H9 (cell line): ENCODE data around the gene CCDC142. TPM values are rescaled to one million over a fixed set of nuclear protein-coding genes. Genes with fewer than 3 reads are reported as not detected.
A peak's percentile ranks its signal among the peaks of the same experiment; 100 is the strongest.

ENCODE experiments used
- DNase-seq: peaks from one replicate; pipeline ENCODE4 v3.0.0-alpha.2; 2017
- H2AFZ ChIP-seq: one replicate; pipeline ENCODE4 v1.6.1; 2013; ENCODE audit warnings: mild to moderate bottlenecking, low read length, control low read depth, moderate library complexity
- H2AK5ac ChIP-seq: 2 replicates; pipeline ENCODE4 v1.6.1; 2013; ENCODE audit warnings: low read length, control low read depth, mixed read lengths; ENCODE audit not compliant: insufficient read length
- H2BK120ac ChIP-seq: one replicate; pipeline ENCODE4 v1.6.1; 2013; ENCODE audit warnings: low read depth, mild to moderate bottlenecking, low read length, control low read depth, inconsistent platforms; ENCODE audit not compliant: poor library complexity, severe bottlenecking
- H2BK12ac ChIP-seq: 2 replicates; pipeline ENCODE4 v1.6.1; 2013; ENCODE audit warnings: low read length, control low read depth, mixed read lengths, low read depth; ENCODE audit not compliant: insufficient read length
- H2BK15ac ChIP-seq: 2 replicates; pipeline ENCODE4 v1.6.1; 2013; ENCODE audit warnings: low read depth, low read length, control low read depth
- H2BK20ac ChIP-seq: one replicate; pipeline ENCODE4 v1.6.1; 2013; ENCODE audit warnings: low read depth, mild to moderate bottlenecking, low read length, control low read depth, inconsistent platforms; ENCODE audit not compliant: poor library complexity, severe bottlenecking
- H2BK5ac ChIP-seq: 2 replicates; pipeline ENCODE4 v1.6.1; 2013; ENCODE audit warnings: low read length, control low read depth, mixed read lengths; ENCODE audit not compliant: insufficient read length
- H3K14ac ChIP-seq: 2 replicates; pipeline ENCODE4 v1.6.1; 2013; ENCODE audit warnings: low read length, control low read depth; ENCODE audit not compliant: insufficient read depth
- H3K18ac ChIP-seq: 2 replicates; pipeline ENCODE4 v1.6.1; 2013; ENCODE audit warnings: low read depth, mild to moderate bottlenecking, mixed read lengths, low read length, control low read depth; ENCODE audit not compliant: insufficient read length
- H3K23ac ChIP-seq: 2 replicates; pipeline ENCODE4 v1.6.1; 2013; ENCODE audit warnings: low read length, control low read depth, mixed read lengths, low read depth; ENCODE audit not compliant: insufficient read length
- H3K23me2 ChIP-seq: 2 replicates; pipeline ENCODE4 v1.6.1; 2013; ENCODE audit warnings: low read depth, mild to moderate bottlenecking, mixed read lengths, low read length, control low read depth; ENCODE audit not compliant: insufficient read length, poor library complexity, severe bottlenecking
- H3K27ac ChIP-seq: 2 replicates; pipeline ENCODE4 v1.5.1; 2013; ENCODE audit warnings: low read length, control low read depth, mixed read lengths, low read depth; ENCODE audit not compliant: insufficient read length
- H3K27me3 ChIP-seq: 2 replicates; pipeline ENCODE4 v1.6.1; 2013; ENCODE audit warnings: low read length, control low read depth, inconsistent platforms; ENCODE audit not compliant: insufficient read depth
- H3K4ac ChIP-seq: 2 replicates; pipeline ENCODE4 v1.6.1; 2013; ENCODE audit warnings: low read depth, mild to moderate bottlenecking, control low read depth, inconsistent platforms, low read length, moderate library complexity
- H3K4me1 ChIP-seq: 2 replicates; pipeline ENCODE4 v1.6.1; 2013; ENCODE audit warnings: low read length, control low read depth, inconsistent platforms; ENCODE audit not compliant: insufficient read depth
- H3K4me2 ChIP-seq: 2 replicates; pipeline ENCODE4 v1.6.1; 2013; ENCODE audit warnings: low read length, control low read depth, mixed read lengths; ENCODE audit not compliant: insufficient read length, insufficient read depth
- H3K56ac ChIP-seq: 2 replicates; pipeline ENCODE4 v1.6.1; 2013; ENCODE audit warnings: low read depth, mild to moderate bottlenecking, mixed read lengths, low read length, control low read depth; ENCODE audit not compliant: insufficient read length
- H3K79me1 ChIP-seq: 2 replicates; pipeline ENCODE4 v1.6.1; 2013; ENCODE audit warnings: low read depth, mild to moderate bottlenecking, moderate library complexity, low read length, control low read depth, inconsistent platforms; ENCODE audit not compliant: insufficient read depth, poor library complexity, severe bottlenecking
- H3K79me2 ChIP-seq: 2 replicates; pipeline ENCODE4 v1.6.1; 2013; ENCODE audit warnings: low read length, control low read depth, inconsistent platforms; ENCODE audit not compliant: insufficient read depth
- H3K9ac ChIP-seq: 2 replicates; pipeline ENCODE4 v1.6.1; 2013; ENCODE audit warnings: low read length, control low read depth, mixed read lengths; ENCODE audit not compliant: insufficient read length; ENCODE audit errors: extremely low read depth
- H3K9me3 ChIP-seq: one replicate; pipeline ENCODE4 v1.6.1; 2013; ENCODE audit warnings: low read depth, low read length, inconsistent platforms; ENCODE audit not compliant: control insufficient read depth
- H3T11ph ChIP-seq: one replicate; pipeline ENCODE4 v1.6.1; 2013; ENCODE audit warnings: mild to moderate bottlenecking, low read length, control low read depth, inconsistent platforms
- H4K20me1 ChIP-seq: one replicate; pipeline ENCODE4 v1.6.1; 2013; ENCODE audit not compliant: control insufficient read depth, insufficient read length, insufficient read depth
- H4K5ac ChIP-seq: 2 replicates; pipeline ENCODE4 v1.6.1; 2013; ENCODE audit warnings: low read depth, mild to moderate bottlenecking, mixed read lengths, low read length, control low read depth; ENCODE audit not compliant: insufficient read length
- H4K8ac ChIP-seq: replicated peaks from 2 replicates; pipeline ENCODE4 v1.6.1; 2013; ENCODE audit warnings: low read length, control low read depth, mixed read lengths, low read depth; ENCODE audit not compliant: insufficient read length
- H4K91ac ChIP-seq: 2 replicates; pipeline ENCODE4 v1.6.1; 2013; ENCODE audit warnings: low read depth, mild to moderate bottlenecking, moderate library complexity, mixed read lengths, low read length, control low read depth; ENCODE audit not compliant: insufficient read length
- H3K27ac Mint-ChIP-seq, 3 experiments: 2 replicates in 2 of 3; 3 replicates in 1 of 3; pipeline ENCODE4 v1.8.0; 2020 to 2021; ENCODE audit warnings: mixed read lengths in 3 of 3, mild to moderate bottlenecking in 1 of 3, moderate library complexity in 1 of 3
- H3K27me3 Mint-ChIP-seq: 2 replicates; pipeline ENCODE4 v1.8.0; 2021; ENCODE audit warnings: low read depth, mild to moderate bottlenecking, moderate library complexity, mixed read lengths
- H3K36me3 Mint-ChIP-seq, 3 experiments: 2 replicates in 2 of 3; 3 replicates in 1 of 3; pipeline ENCODE4 v1.8.0; 2020 to 2021; ENCODE audit warnings: low read depth in 3 of 3, mixed read lengths in 3 of 3; ENCODE audit not compliant: insufficient read depth in 1 of 3
- H3K4me1 Mint-ChIP-seq, 2 experiments: 2 replicates each; pipeline ENCODE4 v1.8.0; 2020; ENCODE audit warnings: mixed read lengths in 2 of 2
- H3K4me3 Mint-ChIP-seq, 2 experiments: 2 replicates in 1 of 2; 3 replicates in 1 of 2; pipeline ENCODE4 v1.8.0; 2020 to 2021; ENCODE audit warnings: mild to moderate bottlenecking in 2 of 2, mixed read lengths in 2 of 2, moderate library complexity in 1 of 2
- H3K9me3 Mint-ChIP-seq, 2 experiments: 2 replicates in 1 of 2; 3 replicates in 1 of 2; pipeline ENCODE4 v1.8.0; 2020; ENCODE audit warnings: mild to moderate bottlenecking in 2 of 2, mixed read lengths in 2 of 2, moderate library complexity in 1 of 2
- WGBS: extraction: QIAGEN DNeasy Blood & Tissue Kit; methylation state at CpG from one replicate; pipeline ENCODE4 v1.1.7; 2013; ENCODE audit warnings: missing lambda C conversion rate, low lambda C conversion rate, mixed read lengths; ENCODE audit not compliant: insufficient read length; ENCODE audit errors: extremely low coverage; 5-methylcytosine and 5-hydroxymethylcytosine counted together
- total RNA-seq: library from RNA; stranded (reverse); gene quantifications from 2 replicates; pipeline ENCODE4 v1.2.1, GENCODE V29; 2021
- TF ChIP-seq, protein P1 (sequence below): fragments of 200-600 bp; sonication (generic); conservative IDR thresholded peaks from 3 replicates; pipeline ENCODE4 v1.8.0; 2021; ENCODE audit warnings: antibody characterized with exemption, mild to moderate bottlenecking

Gene CCDC142
- total RNA-seq, 1 experiment from 2014 or later, result 21.5 TPM

DNA sequence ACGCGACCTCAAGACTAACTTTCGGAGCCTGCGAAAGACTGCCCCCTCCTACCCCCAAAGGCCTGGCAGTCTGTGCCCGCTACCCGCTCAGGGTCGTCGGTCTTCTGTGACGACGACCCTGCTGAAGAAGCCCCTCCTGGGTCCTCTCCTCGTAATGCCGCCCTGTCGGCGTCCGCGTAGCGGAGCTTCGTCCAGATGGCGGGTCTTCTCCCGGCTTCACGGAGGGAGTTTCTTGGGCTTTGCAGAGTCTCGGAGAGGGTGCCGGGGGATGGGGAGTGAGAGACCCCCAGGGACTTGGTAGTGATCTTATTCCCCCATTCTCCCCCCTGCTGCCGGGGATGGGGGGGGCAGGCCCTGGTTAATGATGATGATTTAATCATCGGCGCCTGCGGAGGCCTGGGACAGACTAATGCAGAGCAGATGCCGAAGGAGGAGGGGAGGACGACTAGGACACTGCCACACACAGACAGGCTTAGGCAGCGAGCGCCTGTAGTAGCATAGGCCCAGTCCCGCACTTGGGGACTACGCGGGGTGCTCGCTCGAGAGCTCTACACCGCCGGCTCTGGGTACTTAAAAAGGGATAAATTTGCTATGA lies 25.2 kb upstream of the CCDC142 start:
- Histone ChIP-seq H2BK120ac (no peak overlapping the region), H3K9ac (no peak overlapping the region), H4K20me1 (no peaks in the 10 kb centered on the region), H2AFZ (no peak overlapping the region), H3K27me3 (peaks cover 52% of the 10 kb centered on the region), H3T11ph (no peak overlapping the region), H3K27ac (no peak overlapping the region), H2BK5ac (no peak overlapping the region), H3K23ac (no peak overlapping the region), H3K4me2 (peak overlapping the region; percentile 59), H3K56ac (no peak overlapping the region), H3K14ac (no peak overlapping the region), H4K5ac (no peak overlapping the region), H3K18ac (no peak overlapping the region), H3K79me1 (no peaks in the 10 kb centered on the region), H2BK20ac (no peak overlapping the region), H3K4me1 (peaks cover 4% of the 10 kb centered on the region; the same call in 1 of the 2 replicates), H2BK15ac (no peak overlapping the region), H4K8ac (no peak overlapping the region), H3K23me2 (peaks cover 14% of the 10 kb centered on the region), H2AK5ac (no peak overlapping the region), H2BK12ac (no peak overlapping the region), H3K4ac (no peak overlapping the region), H3K79me2 (no peaks in the 10 kb centered on the region), H3K9me3 (no peaks in the 10 kb centered on the region), H4K91ac (no peak overlapping the region)
- peaks cover 10% of the 10 kb centered on the region in 2 experiments for H3K9me3 Mint-ChIP-seq
- peaks cover 22 to 29% (median 24%) of the 10 kb centered on the region in 3 experiments for H3K36me3 Mint-ChIP-seq
- H3K27me3 Mint-ChIP-seq, result peaks cover 79% of the 10 kb centered on the region
- DNase-seq, result peak; percentile 66
- peak overlapping the region; percentile 89 to 100 (median 99) for H3K27ac Mint-ChIP-seq
- peaks cover 35% of the 10 kb centered on the region in 2 experiments for H3K4me1 Mint-ChIP-seq
- TF ChIP-seq, protein P1, sequence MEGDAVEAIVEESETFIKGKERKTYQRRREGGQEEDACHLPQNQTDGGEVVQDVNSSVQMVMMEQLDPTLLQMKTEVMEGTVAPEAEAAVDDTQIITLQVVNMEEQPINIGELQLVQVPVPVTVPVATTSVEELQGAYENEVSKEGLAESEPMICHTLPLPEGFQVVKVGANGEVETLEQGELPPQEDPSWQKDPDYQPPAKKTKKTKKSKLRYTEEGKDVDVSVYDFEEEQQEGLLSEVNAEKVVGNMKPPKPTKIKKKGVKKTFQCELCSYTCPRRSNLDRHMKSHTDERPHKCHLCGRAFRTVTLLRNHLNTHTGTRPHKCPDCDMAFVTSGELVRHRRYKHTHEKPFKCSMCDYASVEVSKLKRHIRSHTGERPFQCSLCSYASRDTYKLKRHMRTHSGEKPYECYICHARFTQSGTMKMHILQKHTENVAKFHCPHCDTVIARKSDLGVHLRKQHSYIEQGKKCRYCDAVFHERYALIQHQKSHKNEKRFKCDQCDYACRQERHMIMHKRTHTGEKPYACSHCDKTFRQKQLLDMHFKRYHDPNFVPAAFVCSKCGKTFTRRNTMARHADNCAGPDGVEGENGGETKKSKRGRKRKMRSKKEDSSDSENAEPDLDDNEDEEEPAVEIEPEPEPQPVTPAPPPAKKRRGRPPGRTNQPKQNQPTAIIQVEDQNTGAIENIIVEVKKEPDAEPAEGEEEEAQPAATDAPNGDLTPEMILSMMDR, result no peak
- H3K4me3 Mint-ChIP-seq, result peak overlapping the region; percentile 98 to 100
- no CpG with 5 or more reads among the region's 38 CpGs for WGBS
